K562 (cell line): ENCODE measurements around the gene GALNT17.

ENCODE experiments used
- CAMTA2 ChIP-seq: fragments of 250-450 bp; sonication (Bioruptor Pico); conservative IDR thresholded peaks from 2 replicates; pipeline ENCODE4 v1.5.1; 2022
- MAFK ChIP-seq: IDR thresholded peaks from 2 replicates; pipeline ENCODE4 v1.6.1; 2011; ENCODE audit warnings: low read length, improper control_type of control experiment
- MXI1 ChIP-seq: IDR thresholded peaks from 2 replicates; pipeline ENCODE4 v1.6.1; 2011; ENCODE audit warnings: low read depth, mild to moderate bottlenecking, improper control_type of control experiment, low read length
- POLR2AphosphoS5 ChIP-seq: IDR thresholded peaks from 2 replicates; pipeline ENCODE4 v1.6.1; 2011; ENCODE audit warnings: mild to moderate bottlenecking, low read depth, low read length, moderate library complexity; ENCODE audit not compliant: control insufficient read depth, insufficient read depth
- ZNF639 ChIP-seq, 2 experiments: fragments of 200-800 bp in 1 of 2; sonication (Bioruptor generic) in 1 of 2; sonication (generic) in 1 of 2; formaldehyde crosslinking in 1 of 2; IDR thresholded peaks in 1 of 2; conservative IDR thresholded peaks in 1 of 2; 2 replicates each; pipeline versions ENCODE4 v1.5.0 to v1.6.1; 2016 to 2020; ENCODE audit warnings: missing compliant biosample characterization in 1 of 2, missing genetic modification characterization in 1 of 2, missing genetic modification reagents in 1 of 2
- TF ChIP-seq, protein P1 (sequence below), 3 experiments: IDR thresholded peaks in 2 of 3; conservative IDR thresholded peaks in 1 of 3; 2 replicates each; pipeline ENCODE4 v1.5.1; 2011 to 2012; ENCODE audit warnings: low read length in 3 of 3, mild to moderate bottlenecking in 3 of 3, control low read depth in 2 of 3, improper control_type of control experiment in 1 of 3, inconsistent platforms in 1 of 3, low read depth in 1 of 3, mixed read lengths in 1 of 3, moderate library complexity in 1 of 3; ENCODE audit not compliant: insufficient read depth in 2 of 3
- TF ChIP-seq, protein P2 (sequence below): fragments of 450-650 bp; IDR thresholded peaks from 2 replicates; pipeline ENCODE4 v1.6.1; 2016; ENCODE audit warnings: low read depth
- TF ChIP-seq, protein P3 (sequence below): fragments of 250-450 bp; sonication (Bioruptor Pico); IDR thresholded peaks from 2 replicates; pipeline ENCODE4 v1.5.0; 2021; ENCODE audit warnings: mild to moderate bottlenecking, borderline replicate concordance

DNA sequence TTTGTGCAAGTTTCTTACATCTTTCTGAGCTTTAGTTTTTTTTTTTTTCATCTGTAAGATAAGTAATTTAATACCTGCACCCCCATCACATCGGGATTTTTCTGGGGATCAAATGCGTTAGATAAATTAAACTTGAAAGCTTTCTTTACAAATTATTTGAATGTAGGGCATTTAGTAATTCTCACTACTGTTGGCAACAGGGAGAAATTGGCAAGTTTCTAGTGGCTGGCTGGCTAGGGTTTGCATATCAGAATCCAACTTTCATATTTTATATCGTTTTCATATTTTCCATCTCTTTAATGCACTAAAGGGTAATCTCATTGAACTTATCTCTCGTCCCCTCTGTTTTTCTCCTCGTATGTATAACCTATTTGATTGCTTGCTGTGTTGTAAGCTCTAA is 412.9 kb downstream of the GALNT17 start:
- TF ChIP-seq POLR2AphosphoS5 (no peak), MXI1 (no peak), CAMTA2 (CRISPR knock-in tag) (no peak), MAFK (no peak), ZNF639 (CRISPR knock-in tag; conservative IDR thresholded peaks at IDR 0.05 in 1 of 2, IDR thresholded peaks at IDR 0.05 in 1 of 2) (no peak)
- TF ChIP-seq, protein P1, sequence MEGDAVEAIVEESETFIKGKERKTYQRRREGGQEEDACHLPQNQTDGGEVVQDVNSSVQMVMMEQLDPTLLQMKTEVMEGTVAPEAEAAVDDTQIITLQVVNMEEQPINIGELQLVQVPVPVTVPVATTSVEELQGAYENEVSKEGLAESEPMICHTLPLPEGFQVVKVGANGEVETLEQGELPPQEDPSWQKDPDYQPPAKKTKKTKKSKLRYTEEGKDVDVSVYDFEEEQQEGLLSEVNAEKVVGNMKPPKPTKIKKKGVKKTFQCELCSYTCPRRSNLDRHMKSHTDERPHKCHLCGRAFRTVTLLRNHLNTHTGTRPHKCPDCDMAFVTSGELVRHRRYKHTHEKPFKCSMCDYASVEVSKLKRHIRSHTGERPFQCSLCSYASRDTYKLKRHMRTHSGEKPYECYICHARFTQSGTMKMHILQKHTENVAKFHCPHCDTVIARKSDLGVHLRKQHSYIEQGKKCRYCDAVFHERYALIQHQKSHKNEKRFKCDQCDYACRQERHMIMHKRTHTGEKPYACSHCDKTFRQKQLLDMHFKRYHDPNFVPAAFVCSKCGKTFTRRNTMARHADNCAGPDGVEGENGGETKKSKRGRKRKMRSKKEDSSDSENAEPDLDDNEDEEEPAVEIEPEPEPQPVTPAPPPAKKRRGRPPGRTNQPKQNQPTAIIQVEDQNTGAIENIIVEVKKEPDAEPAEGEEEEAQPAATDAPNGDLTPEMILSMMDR (IDR thresholded peaks at IDR 0.05 in 2 of 3, conservative IDR thresholded peaks at IDR 0.05 in 1 of 3; ENCODE audit: insufficient read depth in 2 of 3, low read depth in 1 of 3, low read length in 3 of 3): no peak
- TF ChIP-seq, protein P2, sequence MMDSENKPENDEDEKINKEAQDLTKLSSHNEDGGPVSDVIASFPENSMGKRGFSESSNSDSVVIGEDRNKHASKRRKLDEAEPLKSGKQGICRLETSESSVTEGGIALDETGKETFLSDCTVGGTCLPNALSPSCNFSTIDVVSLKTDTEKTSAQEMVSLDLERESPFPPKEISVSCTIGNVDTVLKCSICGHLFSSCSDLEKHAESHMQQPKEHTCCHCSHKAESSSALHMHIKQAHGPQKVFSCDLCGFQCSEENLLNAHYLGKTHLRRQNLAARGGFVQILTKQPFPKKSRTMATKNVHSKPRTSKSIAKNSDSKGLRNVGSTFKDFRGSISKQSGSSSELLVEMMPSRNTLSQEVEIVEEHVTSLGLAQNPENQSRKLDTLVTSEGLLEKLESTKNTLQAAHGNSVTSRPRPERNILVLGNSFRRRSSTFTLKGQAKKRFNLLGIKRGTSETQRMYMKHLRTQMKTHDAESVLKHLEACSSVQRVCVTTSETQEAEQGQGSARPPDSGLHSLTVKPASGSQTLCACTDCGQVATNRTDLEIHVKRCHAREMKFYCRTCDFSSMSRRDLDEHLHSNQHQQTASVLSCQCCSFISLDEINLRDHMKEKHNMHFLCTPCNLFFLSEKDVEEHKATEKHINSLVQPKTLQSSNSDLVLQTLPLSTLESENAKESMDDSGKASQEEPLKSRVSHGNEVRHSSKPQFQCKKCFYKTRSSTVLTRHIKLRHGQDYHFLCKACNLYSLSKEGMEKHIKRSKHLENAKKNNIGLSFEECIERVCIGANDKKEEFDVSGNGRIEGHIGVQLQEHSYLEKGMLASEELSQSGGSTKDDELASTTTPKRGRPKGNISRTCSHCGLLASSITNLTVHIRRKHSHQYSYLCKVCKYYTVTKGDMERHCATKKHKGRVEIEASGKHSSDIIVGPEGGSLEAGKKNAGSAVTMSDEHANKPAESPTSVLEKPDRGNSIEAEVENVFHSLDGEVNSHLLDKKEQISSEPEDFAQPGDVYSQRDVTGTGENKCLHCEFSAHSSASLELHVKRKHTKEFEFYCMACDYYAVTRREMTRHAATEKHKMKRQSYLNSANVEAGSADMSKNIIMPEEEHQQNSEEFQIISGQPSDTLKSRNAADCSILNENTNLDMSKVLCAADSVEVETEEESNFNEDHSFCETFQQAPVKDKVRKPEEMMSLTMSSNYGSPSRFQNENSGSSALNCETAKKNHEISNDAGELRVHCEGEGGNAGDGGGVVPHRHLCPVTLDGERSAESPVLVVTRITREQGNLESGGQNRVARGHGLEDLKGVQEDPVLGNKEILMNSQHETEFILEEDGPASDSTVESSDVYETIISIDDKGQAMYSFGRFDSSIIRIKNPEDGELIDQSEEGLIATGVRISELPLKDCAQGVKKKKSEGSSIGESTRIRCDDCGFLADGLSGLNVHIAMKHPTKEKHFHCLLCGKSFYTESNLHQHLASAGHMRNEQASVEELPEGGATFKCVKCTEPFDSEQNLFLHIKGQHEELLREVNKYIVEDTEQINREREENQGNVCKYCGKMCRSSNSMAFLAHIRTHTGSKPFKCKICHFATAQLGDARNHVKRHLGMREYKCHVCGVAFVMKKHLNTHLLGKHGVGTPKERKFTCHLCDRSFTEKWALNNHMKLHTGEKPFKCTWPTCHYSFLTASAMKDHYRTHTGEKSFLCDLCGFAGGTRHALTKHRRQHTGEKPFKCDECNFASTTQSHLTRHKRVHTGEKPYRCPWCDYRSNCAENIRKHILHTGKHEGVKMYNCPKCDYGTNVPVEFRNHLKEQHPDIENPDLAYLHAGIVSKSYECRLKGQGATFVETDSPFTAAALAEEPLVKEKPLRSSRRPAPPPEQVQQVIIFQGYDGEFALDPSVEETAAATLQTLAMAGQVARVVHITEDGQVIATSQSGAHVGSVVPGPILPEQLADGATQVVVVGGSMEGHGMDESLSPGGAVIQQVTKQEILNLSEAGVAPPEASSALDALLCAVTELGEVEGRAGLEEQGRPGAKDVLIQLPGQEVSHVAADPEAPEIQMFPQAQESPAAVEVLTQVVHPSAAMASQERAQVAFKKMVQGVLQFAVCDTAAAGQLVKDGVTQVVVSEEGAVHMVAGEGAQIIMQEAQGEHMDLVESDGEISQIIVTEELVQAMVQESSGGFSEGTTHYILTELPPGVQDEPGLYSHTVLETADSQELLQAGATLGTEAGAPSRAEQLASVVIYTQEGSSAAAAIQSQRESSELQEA: no peak
- TF ChIP-seq, protein P3, sequence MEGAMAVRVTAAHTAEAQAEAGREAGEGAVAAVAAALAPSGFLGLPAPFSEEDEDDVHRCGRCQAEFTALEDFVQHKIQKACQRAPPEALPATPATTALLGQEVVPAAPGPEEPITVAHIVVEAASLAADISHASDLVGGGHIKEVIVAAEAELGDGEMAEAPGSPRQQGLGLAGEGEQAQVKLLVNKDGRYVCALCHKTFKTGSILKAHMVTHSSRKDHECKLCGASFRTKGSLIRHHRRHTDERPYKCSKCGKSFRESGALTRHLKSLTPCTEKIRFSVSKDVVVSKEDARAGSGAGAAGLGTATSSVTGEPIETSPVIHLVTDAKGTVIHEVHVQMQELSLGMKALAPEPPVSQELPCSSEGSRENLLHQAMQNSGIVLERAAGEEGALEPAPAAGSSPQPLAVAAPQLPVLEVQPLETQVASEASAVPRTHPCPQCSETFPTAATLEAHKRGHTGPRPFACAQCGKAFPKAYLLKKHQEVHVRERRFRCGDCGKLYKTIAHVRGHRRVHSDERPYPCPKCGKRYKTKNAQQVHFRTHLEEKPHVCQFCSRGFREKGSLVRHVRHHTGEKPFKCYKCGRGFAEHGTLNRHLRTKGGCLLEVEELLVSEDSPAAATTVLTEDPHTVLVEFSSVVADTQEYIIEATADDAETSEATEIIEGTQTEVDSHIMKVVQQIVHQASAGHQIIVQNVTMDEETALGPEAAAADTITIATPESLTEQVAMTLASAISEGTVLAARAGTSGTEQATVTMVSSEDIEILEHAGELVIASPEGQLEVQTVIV (CRISPR knock-in tag): no peak
